Fibroblast of skin of scalp (primary cell): ENCODE data around the gene MBP.
A peak's percentile ranks its signal among the peaks of the same experiment; 100 is the strongest.

Source experiments
- DNase-seq: peaks from one replicate; pipeline ENCODE4 v3.0.0-alpha.2; 2013

Gene MBP

DNA sequence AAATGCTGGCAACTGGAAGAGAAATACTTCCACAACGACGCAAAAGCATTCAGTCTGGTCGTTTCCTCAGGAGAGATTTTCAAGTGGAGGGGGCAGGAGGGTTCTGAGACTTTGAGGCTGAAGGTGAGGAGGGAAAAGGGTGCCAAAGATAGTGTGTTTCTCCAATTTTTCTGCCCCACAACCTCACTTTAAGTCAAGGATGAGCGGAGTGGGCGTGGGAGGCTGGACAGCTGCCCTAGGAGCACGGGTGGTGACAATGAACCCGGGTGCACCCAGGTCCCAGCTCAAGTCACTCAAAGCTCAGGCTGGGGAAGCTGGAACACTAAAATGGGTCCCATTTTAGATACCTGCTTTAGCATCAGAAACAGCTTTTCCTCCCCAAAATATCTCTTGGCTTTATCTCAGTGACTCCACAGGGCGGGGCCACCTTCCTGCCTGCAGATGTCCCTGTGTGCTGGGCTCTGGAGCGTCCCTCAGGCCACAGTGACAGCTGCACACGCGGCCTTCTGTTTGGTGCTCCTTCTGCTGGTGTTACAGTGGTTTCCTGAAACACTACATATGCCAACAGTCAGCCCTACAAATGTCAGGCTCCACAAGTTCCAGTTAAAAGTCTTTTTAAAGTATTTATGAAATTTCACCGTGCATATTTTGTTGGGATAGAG lies 1.4 kb upstream of the MBP start:
- no peak for DNase-seq

DNA sequence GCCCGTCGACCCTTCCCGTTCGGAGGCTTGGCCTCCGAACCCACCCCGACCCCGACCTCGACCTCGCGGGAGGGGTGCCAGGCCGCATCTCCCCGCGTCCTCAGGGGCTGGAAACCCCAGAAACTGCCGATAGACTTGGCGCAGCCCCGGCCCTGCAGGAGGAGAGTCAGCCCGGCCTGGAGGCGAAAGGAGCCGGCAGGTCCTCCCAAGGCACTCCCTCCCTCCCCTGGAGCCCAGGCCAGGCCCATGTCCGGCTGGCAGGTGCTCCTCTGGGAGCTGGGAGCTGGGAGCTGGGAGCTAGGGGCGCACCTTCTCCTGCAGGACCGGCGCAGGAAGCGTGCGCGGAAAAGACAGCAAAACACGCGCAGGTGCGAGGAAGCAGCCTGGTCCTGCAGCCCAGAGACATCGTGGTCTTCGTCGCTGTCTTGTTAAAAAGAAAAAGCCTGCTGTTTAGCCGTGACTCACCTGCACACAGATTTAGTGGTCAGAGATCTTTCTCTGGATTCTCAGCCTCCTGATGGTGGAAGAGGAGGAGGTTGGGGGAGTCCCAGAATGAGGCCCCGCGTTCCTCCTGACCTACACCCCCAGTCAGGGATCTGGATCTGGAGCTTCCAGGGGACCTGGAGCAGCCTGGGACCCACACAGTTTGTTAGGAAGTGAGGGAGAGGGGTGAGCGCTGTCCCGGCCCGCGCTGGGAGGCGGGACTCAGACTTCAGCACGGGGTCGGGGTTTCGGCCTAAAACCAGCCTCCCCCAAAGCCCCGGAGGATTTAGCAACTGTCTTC lies 660 bp upstream of the MBP start:
- DNase-seq = no peak

DNA sequence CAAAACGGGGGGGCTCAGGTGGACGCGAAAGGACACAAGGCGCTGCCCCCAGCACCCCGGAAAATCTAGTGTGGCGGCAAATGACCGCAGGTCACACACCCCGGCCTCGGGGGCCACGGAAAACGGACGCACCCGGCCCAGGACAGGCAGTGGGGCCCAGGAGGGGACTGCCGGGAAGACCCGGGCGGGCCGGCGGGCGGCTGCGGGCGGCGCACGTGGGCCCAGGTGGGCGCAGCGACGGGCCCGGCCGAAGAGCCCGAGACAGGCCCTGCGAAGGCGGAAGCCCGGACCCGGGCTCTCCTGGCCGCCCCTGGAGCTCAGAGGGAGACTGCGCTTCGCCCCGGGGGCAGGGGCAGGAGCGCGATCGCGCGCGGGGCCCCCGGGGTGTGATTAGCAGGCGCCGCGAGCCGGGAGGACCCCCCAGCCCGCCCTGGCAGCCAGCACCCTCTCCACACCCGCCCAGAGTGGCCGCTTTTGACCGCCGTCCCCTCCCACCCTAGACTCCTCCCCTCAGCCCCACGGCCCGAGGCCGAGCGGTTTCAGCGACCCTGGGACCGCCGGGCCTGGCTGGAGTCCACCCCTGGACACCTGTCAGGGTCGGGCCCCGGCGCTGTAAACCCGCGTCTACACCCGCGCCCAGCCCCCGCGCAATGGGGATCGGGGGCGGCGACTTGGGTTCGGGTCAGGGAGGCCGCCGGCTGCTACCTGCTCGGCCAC lies 773 bp downstream of the MBP start:
- no peak for DNase-seq

DNA sequence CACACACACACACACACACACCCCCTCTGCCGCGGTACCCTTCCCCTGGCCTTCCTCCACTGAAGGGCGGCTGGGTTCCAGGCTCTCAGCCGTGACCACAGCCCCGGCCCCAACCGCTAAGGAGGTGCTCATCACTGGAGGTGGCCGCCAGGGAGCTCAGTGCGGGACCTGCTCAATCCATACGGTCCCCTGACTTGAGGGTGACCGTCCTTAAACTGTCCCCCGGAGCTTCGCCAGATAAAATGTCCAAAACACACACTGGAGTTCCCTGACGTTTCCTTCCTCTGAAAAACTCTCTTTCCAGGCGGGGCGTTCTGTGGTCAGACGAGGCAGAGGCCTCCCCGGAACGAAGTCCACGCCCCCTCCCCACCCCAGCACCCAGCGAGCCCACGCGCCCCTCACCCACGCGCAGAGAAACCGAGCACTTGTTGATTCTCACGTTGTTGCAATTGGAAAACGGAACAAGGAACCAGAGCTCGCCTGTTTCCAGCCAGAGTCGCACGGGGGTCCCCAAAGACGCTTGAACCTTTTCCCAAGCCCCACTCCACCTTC lies 1.4 kb downstream of the MBP start:
- no peak for DNase-seq

DNA sequence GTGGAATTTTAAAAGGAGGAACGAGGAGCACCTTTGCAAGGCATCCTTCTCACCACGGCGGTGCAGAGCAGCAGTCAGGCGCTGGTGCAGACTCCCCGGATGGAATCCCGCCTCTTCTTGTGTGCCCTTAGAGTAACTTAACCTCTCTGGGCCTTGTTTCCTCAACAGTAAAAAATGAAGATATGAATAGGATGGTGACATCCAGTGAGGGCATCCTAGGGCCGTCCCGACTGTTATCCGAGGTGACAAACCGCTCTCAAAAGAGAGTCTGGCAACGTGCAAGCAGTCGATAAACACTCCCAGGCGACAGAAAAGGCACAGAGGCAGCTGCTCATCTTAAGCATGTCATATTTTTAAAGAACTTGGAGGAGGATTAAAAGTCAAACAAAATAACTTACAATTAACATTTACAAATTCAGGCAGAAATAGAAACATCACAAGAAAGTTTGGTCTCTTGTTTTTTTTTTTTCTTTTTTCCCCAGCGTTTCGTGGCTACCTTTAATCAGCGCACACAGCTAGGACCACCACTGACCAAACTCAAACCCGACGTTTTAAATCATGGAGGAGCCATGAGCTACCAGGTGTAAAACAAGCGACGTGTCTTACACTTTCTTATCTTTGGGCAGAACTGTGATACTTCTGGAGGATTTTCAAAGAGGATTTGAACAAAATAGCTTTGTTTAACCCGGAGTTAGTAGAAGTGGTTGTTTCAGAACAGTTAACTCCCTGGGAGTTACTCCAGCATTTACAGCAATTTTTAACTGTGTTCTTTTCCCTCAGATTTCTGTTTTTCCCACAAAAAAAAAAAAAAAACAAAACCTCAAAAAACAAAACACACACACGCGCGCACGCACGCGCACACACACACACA lies 2.1 kb downstream of the MBP start:
- DNase-seq = no peak

DNA sequence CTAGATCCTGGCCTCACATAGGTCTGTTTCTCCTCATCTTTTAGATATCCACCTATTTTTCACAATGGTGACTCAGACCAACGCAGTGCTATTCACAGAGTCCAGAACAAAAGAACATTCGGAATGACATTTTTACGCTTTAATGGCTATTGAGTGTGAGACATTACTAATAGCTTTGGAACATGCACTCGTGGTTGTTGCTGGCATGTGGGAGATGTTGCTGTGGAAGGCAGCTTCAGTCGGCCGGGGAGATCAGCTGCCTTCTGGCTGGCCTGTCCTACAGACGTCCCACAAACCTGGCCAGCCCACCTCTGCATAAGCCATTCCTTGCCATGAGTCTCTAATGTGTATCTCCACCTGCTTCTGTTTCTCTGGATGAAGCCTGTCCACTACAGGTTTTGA lies 3.4 kb downstream of the MBP start:
- peak; percentile 74 for DNase-seq

DNA sequence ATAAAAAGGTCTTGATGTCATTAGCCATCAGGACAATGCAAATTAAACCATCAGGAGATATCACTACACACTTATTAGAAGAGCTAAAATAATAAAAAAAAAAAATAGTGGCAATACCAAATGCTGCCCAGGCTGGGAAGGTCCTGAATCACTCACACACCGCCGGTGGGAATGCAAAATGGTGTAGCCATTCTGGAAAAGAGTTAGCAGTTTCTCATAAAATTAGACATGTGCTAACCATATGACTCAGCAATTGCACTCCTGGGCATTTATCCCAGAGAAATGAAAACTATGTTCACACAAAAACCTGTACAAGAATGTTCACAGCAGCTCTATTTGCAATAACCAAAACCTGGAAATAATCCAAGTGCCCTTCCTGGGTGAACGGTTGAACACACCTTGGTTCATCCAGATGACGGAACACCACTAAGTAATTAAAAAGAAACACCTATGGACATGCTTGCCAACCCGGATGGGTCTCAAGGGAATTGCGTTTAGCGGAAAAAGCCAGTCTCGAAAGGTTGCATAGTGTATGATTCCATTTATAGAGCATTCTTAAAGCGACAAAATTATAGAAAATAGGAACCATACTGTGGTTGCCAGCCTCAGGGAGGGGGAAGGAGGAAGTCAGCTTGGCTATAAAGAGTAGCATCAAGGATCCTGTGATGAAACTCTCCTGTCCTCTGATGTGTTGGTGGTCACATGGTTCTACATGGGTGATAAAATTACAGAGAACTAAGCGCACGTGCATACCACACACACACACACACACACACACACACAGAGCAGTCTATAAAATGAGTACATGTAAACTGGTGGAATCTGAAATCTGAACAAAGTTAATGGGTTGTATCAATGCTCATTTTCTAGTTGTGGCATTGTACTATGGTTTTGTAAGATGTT lies 4.6 kb downstream of the MBP start:
- DNase-seq = peak; percentile 94

DNA sequence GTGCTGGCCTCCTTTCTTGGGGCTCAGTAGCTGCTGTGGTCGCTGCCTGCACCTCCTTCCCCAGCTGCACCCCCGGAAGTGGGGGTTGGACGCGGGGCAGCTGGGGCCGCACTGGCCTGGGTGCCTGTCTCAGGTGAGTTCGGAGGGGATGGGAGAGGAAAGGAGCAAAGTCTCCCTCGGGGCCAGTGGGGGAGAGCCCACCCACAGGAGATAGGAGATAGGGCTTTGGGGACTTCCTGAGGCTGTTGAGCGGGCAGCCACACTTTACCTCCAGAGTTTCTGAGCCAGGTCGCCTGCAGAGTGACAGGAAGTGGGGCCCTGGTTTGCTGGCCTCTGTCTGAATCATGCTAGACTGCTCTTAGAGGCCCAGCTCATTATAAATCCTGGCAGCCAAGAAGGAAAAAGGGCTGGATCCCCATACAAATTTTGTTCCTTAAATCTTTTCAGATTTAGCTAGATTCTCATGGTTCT lies 8.1 kb downstream of the MBP start:
- no peak for DNase-seq

DNA sequence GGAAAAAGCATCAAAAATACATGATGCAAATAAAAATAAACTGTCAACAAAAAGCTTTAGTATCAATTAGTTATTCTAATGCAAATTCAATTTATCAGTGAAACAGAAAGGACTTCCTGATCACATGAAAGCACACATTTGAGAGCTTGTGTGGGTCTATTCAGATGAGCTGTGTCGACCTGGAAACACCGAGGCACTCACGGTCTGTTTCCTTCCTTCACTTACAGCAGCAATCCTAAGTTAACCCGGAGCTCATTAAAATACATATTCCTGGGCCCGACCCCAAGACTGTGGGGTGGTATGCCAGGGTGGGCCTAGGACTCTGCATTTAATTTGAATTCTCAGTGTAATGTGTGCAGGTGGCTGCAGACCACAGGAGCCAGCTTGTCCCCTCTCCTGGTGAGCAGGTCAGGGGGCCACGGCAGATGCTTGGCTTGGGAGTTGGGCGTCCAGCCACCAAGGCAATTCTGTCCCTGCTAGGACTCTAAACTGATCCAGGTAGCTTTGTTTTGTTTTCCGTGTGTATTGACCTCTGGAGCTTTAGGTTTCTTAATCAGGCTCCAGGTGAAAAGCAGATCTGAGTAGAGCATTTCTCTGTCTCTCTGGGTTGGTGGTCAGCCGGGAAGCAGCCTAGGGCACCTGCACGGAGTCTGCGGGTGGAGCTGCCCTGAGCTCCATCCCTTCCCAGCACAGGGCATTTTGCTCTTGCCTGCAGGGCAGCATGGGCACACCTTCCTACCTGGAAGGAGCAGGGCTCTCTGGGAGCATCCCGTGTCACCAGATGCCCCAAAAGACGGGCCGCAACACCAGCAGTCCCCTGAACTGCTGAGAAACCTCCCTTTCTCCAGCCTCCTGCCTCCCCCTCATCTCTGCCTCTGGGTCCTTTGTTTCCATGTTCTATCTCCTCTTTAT lies 9.0 kb downstream of the MBP start:
- no peak for DNase-seq

DNA sequence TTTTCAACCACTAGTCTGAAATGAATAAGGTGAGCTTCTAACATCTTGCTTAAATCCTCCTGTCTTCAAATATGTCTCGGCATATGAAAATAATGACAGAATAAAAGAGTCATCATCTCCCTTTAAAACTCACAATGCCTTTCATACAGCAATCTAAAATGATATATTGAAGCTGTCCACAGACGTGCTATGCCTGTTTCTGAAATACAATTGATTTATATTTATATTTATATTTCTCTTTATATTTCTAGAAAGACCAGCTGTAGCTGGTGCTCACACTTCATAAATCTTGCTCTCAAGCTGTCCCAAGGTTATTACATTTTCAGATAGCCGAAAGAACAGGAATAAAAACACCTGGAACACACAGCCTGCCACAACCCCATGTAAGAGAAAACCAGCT lies 11.1 kb downstream of the MBP start:
- no peak for DNase-seq

DNA sequence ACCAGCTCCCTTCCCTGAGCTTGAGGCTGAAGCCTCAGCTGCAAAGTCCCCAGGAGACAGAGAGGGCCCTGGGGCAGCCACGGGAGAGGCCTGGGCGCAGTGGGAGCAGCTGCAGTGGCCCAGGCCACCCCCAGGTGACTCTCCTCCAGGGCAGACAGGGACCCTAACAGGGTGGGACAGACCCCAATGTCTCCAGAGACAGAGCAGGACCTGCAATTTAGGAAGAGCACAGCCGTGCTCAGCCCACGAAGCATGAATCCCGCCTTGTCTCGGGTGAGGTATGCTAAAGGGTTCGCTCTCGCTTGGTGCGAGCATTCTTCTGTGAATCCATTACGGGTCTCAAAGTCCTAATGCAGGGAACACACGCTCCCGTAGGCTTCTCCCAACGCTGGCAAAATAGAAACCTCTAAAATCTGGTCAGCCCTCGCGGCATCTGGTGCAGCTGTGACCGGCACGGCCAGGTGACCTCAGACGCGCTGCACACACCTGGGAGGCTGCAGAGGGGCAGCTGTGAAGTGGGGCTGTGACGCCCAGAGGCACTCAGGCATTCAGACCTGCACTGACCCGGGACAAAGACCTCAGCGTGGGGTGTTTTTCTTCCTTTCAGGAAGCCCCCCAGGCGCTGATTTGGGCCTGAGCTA lies 12.6 kb downstream of the MBP start:
- DNase-seq = no peak

DNA sequence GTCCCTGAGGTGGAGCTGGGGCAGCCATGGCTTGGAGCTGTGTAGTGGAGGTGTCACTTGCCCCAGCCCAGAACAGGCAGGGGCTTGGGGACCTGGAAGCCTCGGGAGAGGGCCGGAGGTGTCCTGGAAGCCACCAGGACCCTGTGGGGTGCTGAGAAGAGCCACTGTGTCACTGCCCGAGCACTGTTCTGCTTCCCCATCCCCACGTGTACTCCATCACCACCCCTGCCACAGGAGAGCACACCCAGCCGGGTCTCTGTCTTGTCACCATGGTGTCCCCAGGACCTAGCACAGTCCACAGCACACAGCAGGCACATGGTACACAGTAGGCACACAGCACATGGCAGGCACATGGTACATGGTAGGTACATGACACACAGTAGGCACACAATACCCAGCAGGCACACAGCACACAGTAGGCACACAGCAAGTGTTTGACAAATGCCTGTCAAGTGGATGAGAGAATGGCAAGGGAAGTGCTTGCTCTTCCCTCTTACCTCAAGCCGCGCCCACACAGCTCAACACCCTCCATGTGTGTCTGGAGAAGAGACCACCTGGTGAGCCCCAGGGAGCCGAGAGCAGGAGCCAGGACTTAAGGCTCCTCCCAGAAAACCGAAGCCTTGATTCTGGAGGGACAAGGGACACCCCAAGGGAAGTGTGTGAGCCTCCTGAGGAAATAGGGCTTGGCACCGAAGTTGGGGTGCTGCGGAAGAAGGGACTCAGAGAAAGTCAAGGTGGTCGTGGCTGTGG lies 13.3 kb downstream of the MBP start:
- DNase-seq = no peak

DNA sequence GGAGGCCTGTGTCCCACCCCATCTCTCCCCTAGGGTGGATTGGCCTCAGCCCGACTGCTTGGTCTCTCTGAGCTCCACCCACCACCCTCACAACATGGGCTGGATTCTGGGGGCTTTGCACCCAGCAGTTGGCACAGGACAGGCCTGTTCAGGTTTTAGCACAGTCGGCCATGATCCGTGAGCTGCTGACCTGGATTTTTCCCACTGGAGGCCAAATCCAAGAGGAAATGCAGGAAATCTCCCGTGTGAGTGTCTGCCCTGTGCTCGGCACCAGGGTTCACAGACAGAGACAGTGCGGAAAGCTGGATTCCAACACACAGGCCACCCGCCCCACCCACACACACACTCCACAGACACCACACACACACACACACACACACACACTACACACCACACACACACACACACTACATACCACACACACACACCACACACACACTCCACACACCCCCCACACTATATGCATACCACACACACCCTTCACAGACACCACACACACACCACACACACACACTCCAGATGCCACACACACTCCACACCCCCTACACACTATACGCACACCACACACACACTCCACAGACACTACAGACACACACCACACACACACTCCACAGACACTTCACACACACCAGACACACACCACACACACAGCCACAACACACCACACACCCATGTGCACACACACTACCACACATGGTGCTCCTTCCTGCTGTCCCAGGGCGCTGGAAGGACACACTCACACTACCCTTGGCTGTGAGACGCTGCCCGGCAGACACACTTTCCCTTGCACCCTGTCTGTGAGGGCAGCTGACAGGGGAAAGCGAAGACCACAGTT lies 14.1 kb downstream of the MBP start:
- DNase-seq = no peak

DNA sequence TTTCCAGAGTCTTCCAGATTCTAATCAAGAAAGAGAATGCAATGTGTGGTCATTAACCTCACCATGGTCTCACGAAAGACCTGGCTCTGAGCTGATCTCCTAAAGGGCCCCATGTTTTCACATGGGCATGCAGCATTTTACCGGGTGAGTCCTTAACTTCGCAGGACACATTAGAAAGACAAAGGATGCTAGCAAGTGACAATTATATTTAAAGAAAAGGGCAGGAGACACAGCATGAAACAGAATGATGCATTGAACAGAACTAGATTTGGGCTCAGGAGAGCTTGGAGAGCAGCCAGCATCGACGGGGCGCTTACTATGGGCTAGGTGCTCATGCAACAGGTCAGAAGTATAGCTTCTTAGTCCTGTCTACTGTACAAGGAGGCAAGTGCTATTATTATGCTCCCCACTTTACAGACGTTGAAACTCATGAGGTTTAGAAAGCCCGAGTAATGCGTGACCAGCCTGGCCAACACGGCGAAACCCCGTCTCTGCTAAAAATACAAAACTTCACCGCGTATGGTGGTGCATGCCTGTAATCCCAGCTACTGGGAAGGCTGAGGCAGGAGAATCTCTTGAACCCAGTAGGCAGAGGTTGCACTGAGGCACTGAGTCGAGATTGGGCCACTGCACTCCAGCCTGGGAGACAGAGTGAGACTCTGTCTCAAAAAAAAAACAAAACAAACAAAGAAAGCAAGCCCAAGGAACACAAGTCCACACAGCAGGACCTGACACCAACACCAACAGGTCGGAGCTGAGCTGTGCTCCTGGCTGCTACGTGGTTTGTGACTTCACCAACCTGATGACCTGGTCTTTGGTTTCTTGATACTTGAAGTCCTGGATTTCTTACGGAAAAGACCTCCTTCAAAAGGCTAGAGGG lies 16.1 kb downstream of the MBP start:
- DNase-seq = no peak

DNA sequence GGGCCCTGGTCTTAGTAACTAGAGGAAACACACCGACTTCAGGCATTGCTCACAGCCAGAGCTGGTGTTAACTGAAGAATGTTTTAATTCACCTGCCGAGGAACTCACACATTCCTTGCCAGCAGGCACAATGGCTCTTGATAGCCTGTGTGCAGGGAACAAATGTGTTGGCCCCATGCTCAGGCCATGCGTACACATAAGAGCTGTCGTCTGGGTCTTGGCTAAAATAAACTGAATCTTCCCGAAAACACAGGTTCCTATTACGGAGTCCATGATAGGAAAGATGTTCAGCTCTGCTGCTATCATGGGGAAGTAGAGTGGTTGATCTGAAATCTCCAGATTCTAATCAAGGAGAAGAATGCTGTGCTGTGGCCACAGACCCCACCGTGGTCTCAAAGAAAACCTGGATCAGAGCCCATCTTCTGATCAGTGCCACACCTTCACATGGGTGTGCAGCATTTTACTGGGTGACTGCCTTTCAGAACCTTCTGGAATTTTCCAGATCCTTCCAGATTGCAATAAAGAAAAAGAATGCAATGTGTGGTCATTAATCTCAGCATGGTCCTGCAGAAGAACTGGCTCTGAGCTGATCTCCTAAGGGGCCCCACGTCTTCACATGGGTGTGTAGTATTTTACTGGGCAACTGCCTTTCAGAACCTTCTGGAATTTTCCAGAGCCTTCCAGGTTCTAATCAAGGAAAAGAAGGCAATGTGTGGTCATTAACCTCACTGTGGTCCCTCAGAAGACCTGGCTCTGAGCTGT lies 17.2 kb downstream of the MBP start:
- DNase-seq = no peak
